ENCODE data around the gene DARS1.

DARS1 gene

GRCh38 chr2:135876066-135876711 is 109.2 kb downstream of the DARS1 start, which contains the start of gene MCM6:
Gene MCM6 (minus strand): TSS chr2:135876443. CDS start chr2:135876365, 78 bp downstream.
- DNase-seq = peak; percentile 99

GRCh38 chr2:135875491-135876065 is 109.8 kb downstream of the DARS1 start:
- DNase-seq = peak; percentile 60

- no peak for DNase-seq
Measured at GRCh38 chr2:135874777-135875365, 110.6 kb downstream of the DARS1 start.

GRCh38 chr2:135870571-135870970 is 114.9 kb downstream of the DARS1 start:
- DNase-seq = no peak

- DNase-seq = peak; percentile 12
Measured at GRCh38 chr2:135863233-135863632, 122.2 kb downstream of the DARS1 start.

GRCh38 chr2:135862718-135863117 is 122.7 kb downstream of the DARS1 start:
- DNase-seq = no peak
